MCF 10A (cell line): ENCODE results near the gene BACH1. TPM values are rescaled to one million over a fixed set of nuclear protein-coding genes. Genes with fewer than 3 reads are reported as not detected.

Experiments
- BruUV-seq: library from RNA; stranded (reverse); fragments of 400-500 nt; replicated peaks from 2 replicates; lab custom pipeline; 2021; lab: Mats Ljungman, UMichigan
- CTCF ChIA-PET: fragments of 300-600 bp; sonication (Branson Sonifier 250); formaldehyde crosslinking; extraction: SDS; loops from one replicate; lab custom pipeline; 2021; ENCODE audit warnings: antibody characterized with exemption, inconsistent platforms; lab: Yijun Ruan, JAX
- POLR2A ChIA-PET: fragments of 300-600, 350-650 bp; sonication (Branson Sonifier 250); formaldehyde crosslinking; extraction: SDS; loops from one replicate; lab custom pipeline; 2020; ENCODE audit warnings: antibody characterized with exemption, inconsistent platforms; lab: Yijun Ruan, JAX
- DNase-seq: peaks from one replicate; pipeline ENCODE4 v3.0.0-alpha.2; 2018; ENCODE audit not compliant: unreplicated experiment
- H3K27ac Mint-ChIP-seq: one replicate; pipeline ENCODE4 v1.8.0; 2022; ENCODE audit warnings: mild to moderate bottlenecking, low read depth, mixed read lengths; ENCODE audit not compliant: unreplicated experiment
- H3K27me3 Mint-ChIP-seq: one replicate; pipeline ENCODE4 v1.8.0; 2022; ENCODE audit warnings: mixed read lengths; ENCODE audit not compliant: insufficient read depth, unreplicated experiment
- H3K36me3 Mint-ChIP-seq: one replicate; pipeline ENCODE4 v1.8.0; 2022; ENCODE audit warnings: mild to moderate bottlenecking, moderate library complexity, mixed read lengths; ENCODE audit not compliant: insufficient read depth, unreplicated experiment
- H3K4me1 Mint-ChIP-seq: one replicate; pipeline ENCODE4 v1.8.0; 2022; ENCODE audit warnings: mixed read lengths; ENCODE audit not compliant: insufficient read depth, unreplicated experiment
- H3K4me3 Mint-ChIP-seq: one replicate; pipeline ENCODE4 v1.8.0; 2022; ENCODE audit warnings: mild to moderate bottlenecking, moderate library complexity, mixed read lengths; ENCODE audit not compliant: unreplicated experiment
- H3K9me3 Mint-ChIP-seq: one replicate; pipeline ENCODE4 v1.8.0; 2022; ENCODE audit warnings: mixed read lengths; ENCODE audit not compliant: unreplicated experiment
- CTCF ChIP-seq: fragments of 200-600 bp; IDR thresholded peaks from one replicate; pipeline ENCODE4 v1.8.0; 2022; ENCODE audit warnings: antibody characterized with exemption, mild to moderate bottlenecking; ENCODE audit not compliant: unreplicated experiment
- intact Hi-C: fragments of 100-400 bp; cut with micrococcal nuclease; formaldehyde crosslinking; loops from 2 replicates; pipeline ENCODE4 v1.14.1; 2022
- total RNA-seq: library from RNA; stranded (reverse); gene quantifications from 2 replicates; pipeline ENCODE4 v1.2.3, GENCODE V29; 2022

The BACH1 gene
- total RNA-seq, 1 experiment from 2014 or later: 69.3 TPM

GRCh38 chr21:29329406-29329805 lies 30.7 kb downstream of the BACH1 start:
- Mint-ChIP-seq H3K27ac (no peak overlapping the region), H3K4me1 (peaks cover 16% of the 10 kb centered on the region), H3K36me3 (peaks cover 63% of the 10 kb centered on the region), H3K9me3 (no peaks in the 10 kb centered on the region), H3K4me3 (no peak overlapping the region), H3K27me3 (no peaks in the 10 kb centered on the region)
- POLR2A ChIA-PET: interaction anchor here (0.7 to 2.9 kb wide), 2 partner anchors 11 to 199 kb away, joined by 3 to 9 read pairs; partner anchors contain the start of gene MAP3K7CL
- CTCF ChIA-PET: interaction anchor here (0.6 kb wide), 1 partner anchor 15 kb away, joined by 3 read pairs; no protein-coding TSS in a partner anchor
- intact Hi-C loops: no loop called here
- no TSS peak for BruUV-seq
- TF ChIP-seq CTCF: no peak
- DNase-seq: no peak

- H3K4me3 Mint-ChIP-seq: no peak overlapping the region
- no peak overlapping the region for H3K27ac Mint-ChIP-seq
- TF ChIP-seq CTCF: no peak
- peaks cover 21% of the 10 kb centered on the region for H3K4me1 Mint-ChIP-seq
- H3K9me3 Mint-ChIP-seq: no peaks in the 10 kb centered on the region
- ChIA-PET POLR2A (interaction anchor here (0.6 to 2.9 kb wide), 9 partner anchors 12 to 257 kb away, joined by 3 to 9 read pairs (median 3); partner anchors contain the start of genes BACH1 and CCT8), CTCF (interaction anchor here (0.6 to 1.4 kb wide), 4 partner anchors 11 to 1164 kb away, joined by 3 to 5 read pairs (median 3); no protein-coding TSS in a partner anchor)
- DNase-seq: no peak
- intact Hi-C loops: no loop called here
- peaks cover 66% of the 10 kb centered on the region for H3K36me3 Mint-ChIP-seq
- no peaks in the 10 kb centered on the region for H3K27me3 Mint-ChIP-seq
- no TSS peak for BruUV-seq
Observed at GRCh38 chr21:29330797-29331196, 32.1 kb downstream of the BACH1 start.

GRCh38 chr21:29332461-29333362 lies 34.0 kb downstream of the BACH1 start:
- POLR2A ChIA-PET: interaction anchor here (0.8 kb wide), 1 partner anchor 20 kb away, joined by 3 read pairs; no protein-coding TSS in a partner anchor
- no TSS peak for BruUV-seq
- intact Hi-C loops: no loop called here
- H3K27me3 Mint-ChIP-seq: no peaks in the 10 kb centered on the region
- peak overlapping the region; percentile 63 for H3K27ac Mint-ChIP-seq
- H3K9me3 Mint-ChIP-seq: no peaks in the 10 kb centered on the region
- peaks cover 59% of the 10 kb centered on the region for H3K36me3 Mint-ChIP-seq
- CTCF ChIA-PET: interaction anchor here (0.9 kb wide), 1 partner anchor 16 kb away, joined by 3 read pairs; no protein-coding TSS in a partner anchor
- DNase-seq: peak; percentile 42
- no peak for TF ChIP-seq CTCF
- H3K4me3 Mint-ChIP-seq: no peak overlapping the region
- peaks cover 22% of the 10 kb centered on the region for H3K4me1 Mint-ChIP-seq

GRCh38 chr21:29333406-29333805 lies 34.7 kb downstream of the BACH1 start:
- peaks cover 22% of the 10 kb centered on the region for H3K4me1 Mint-ChIP-seq

More at GRCh38 chr21:29333406-29333805, 34.7 kb downstream of the BACH1 start:
- no peak for DNase-seq
- CTCF ChIA-PET: interaction anchor here (0.9 to 1.0 kb wide), 2 partner anchors 14 to 15 kb away, joined by 3 to 4 read pairs; no protein-coding TSS in a partner anchor
- Mint-ChIP-seq H3K36me3 (peaks cover 55% of the 10 kb centered on the region), H3K27me3 (no peaks in the 10 kb centered on the region), H3K27ac (peak overlapping the region; percentile 7), H3K4me3 (no peak overlapping the region), H3K9me3 (no peaks in the 10 kb centered on the region)
- POLR2A ChIA-PET: no interaction called here
- no peak for TF ChIP-seq CTCF
- intact Hi-C loops: no loop called here
- no TSS peak for BruUV-seq
